BLaER1 (cell line): ENCODE measurements around the gene ABI2.
"Not testable (repeated sequence)": the region's sequence is repeated elsewhere in the genome, so short reads cannot be mapped to it uniquely, and the experiment has no call there.

Experiments
- H3K27ac ChIP-seq: shearing (Covaris generic); formaldehyde crosslinking; 2 replicates; pipeline ENCODE4 v1.8.1; 2022
- H3K27me3 ChIP-seq: shearing (Covaris generic); formaldehyde crosslinking; 2 replicates; pipeline ENCODE4 v1.8.1; 2022
- H3K36me3 ChIP-seq: shearing (Covaris generic); formaldehyde crosslinking; 2 replicates; pipeline ENCODE4 v1.8.1; 2022
- H3K4me1 ChIP-seq: shearing (Covaris generic); formaldehyde crosslinking; 2 replicates; pipeline ENCODE4 v1.8.1; 2022
- H3K4me2 ChIP-seq: shearing (Covaris generic); formaldehyde crosslinking; 2 replicates; pipeline ENCODE4 v1.8.1; 2022
- H3K4me3 ChIP-seq: shearing (Covaris generic); formaldehyde crosslinking; 2 replicates; pipeline ENCODE4 v1.8.1; 2022
- H3K9ac ChIP-seq: shearing (Covaris generic); formaldehyde crosslinking; 2 replicates; pipeline ENCODE4 v1.8.1; 2022
- H3K9me3 ChIP-seq: shearing (Covaris generic); formaldehyde crosslinking; 2 replicates; pipeline ENCODE4 v1.8.1; 2022
- H4K20me1 ChIP-seq: shearing (Covaris generic); formaldehyde crosslinking; 2 replicates; pipeline ENCODE4 v1.8.1; 2022
- Cebpa-rat ChIP-seq: shearing (Covaris generic); IDR thresholded peaks from 2 replicates; pipeline ENCODE4 v1.8.1; 2022

Gene ABI2

GRCh38 chr2:203379156-203379555, 51.0 kb downstream of the ABI2 start:
- Histone ChIP-seq H4K20me1 (peaks cover 5% of the 10 kb centered on the region; the same call in 1 of the 2 replicates), H3K4me2 (no peak overlapping the region), H3K4me3 (no peak overlapping the region), H3K9me3 (no peaks in the 10 kb centered on the region), H3K4me1 (no peaks in the 10 kb centered on the region), H3K9ac (no peak overlapping the region), H3K36me3 (peaks cover 22% of the 10 kb centered on the region), H3K27ac (no peak overlapping the region), H3K27me3 (no peaks in the 10 kb centered on the region)
- no peak for TF ChIP-seq Cebpa-rat

GRCh38 chr2:203383038-203383437, 54.8 kb downstream of the ABI2 start:
- Histone ChIP-seq H3K4me3 (no peak overlapping the region), H3K4me1 (no peaks in the 10 kb centered on the region), H3K9ac (no peak overlapping the region), H3K4me2 (no peak overlapping the region), H3K27ac (no peak overlapping the region), H3K9me3 (no peaks in the 10 kb centered on the region), H3K27me3 (no peaks in the 10 kb centered on the region), H4K20me1 (no peaks in the 10 kb centered on the region), H3K36me3 (peaks cover 27% of the 10 kb centered on the region)
- TF ChIP-seq Cebpa-rat = no peak

GRCh38 chr2:203388153-203388552, 60.0 kb downstream of the ABI2 start:
- H3K4me3 ChIP-seq, H4K20me1 ChIP-seq, H3K9me3 ChIP-seq, H3K27ac ChIP-seq, H3K4me1 ChIP-seq, H3K9ac ChIP-seq, H3K4me2 ChIP-seq, H3K27me3 ChIP-seq: not testable (repeated sequence)
- H3K36me3 ChIP-seq = peaks cover 39% of the 10 kb centered on the region

GRCh38 chr2:203394519-203395227, 66.5 kb downstream of the ABI2 start:
- no peaks in the 10 kb centered on the region for H4K20me1 ChIP-seq
- H3K4me1 ChIP-seq = no peaks in the 10 kb centered on the region
- H3K9ac ChIP-seq = no peak overlapping the region
- no peak overlapping the region for H3K4me3 ChIP-seq
- H3K4me2 ChIP-seq = no peak overlapping the region
- H3K27me3 ChIP-seq = no peaks in the 10 kb centered on the region
- H3K36me3 ChIP-seq = peaks cover 42% of the 10 kb centered on the region
- no peaks in the 10 kb centered on the region for H3K9me3 ChIP-seq
- H3K27ac ChIP-seq = no peak overlapping the region
- TF ChIP-seq Cebpa-rat = no peak

GRCh38 chr2:203395858-203396257, 67.7 kb downstream of the ABI2 start:
- H3K4me2 ChIP-seq = no peak overlapping the region
- H3K27ac ChIP-seq = no peak overlapping the region
- no peak for TF ChIP-seq Cebpa-rat
- no peaks in the 10 kb centered on the region for H3K4me1 ChIP-seq
- H3K27me3 ChIP-seq = no peaks in the 10 kb centered on the region
- H3K4me3 ChIP-seq = no peak overlapping the region
- H3K9me3 ChIP-seq = no peaks in the 10 kb centered on the region
- H3K9ac ChIP-seq = no peak overlapping the region
- no peaks in the 10 kb centered on the region for H4K20me1 ChIP-seq
- H3K36me3 ChIP-seq = peaks cover 34% of the 10 kb centered on the region

- peaks cover 34% of the 10 kb centered on the region for H3K36me3 ChIP-seq
- no peak overlapping the region for H3K27ac ChIP-seq
- H4K20me1 ChIP-seq = no peaks in the 10 kb centered on the region
Observed at GRCh38 chr2:203396667-203397066, 68.5 kb downstream of the ABI2 start.

GRCh38 chr2:203399031-203399430, 70.8 kb downstream of the ABI2 start:
- H3K27ac ChIP-seq = no peak overlapping the region
- no peak overlapping the region for H3K9ac ChIP-seq
- H4K20me1 ChIP-seq = no peaks in the 10 kb centered on the region
- H3K4me3 ChIP-seq = no peak overlapping the region
- H3K9me3 ChIP-seq = no peaks in the 10 kb centered on the region
- H3K27me3 ChIP-seq = no peaks in the 10 kb centered on the region
- TF ChIP-seq Cebpa-rat = no peak
- peaks cover 52% of the 10 kb centered on the region for H3K36me3 ChIP-seq
- H3K4me1 ChIP-seq = no peaks in the 10 kb centered on the region
- no peak overlapping the region for H3K4me2 ChIP-seq

More at GRCh38 chr2:203396667-203397066, 68.5 kb downstream of the ABI2 start:
- Histone ChIP-seq H3K9me3 (no peaks in the 10 kb centered on the region), H3K9ac (no peak overlapping the region), H3K4me1 (no peaks in the 10 kb centered on the region), H3K27me3 (no peaks in the 10 kb centered on the region), H3K4me3 (no peak overlapping the region), H3K4me2 (no peak overlapping the region)
- TF ChIP-seq Cebpa-rat = no peak

- Histone ChIP-seq H3K9ac (no peak overlapping the region), H3K4me1 (no peaks in the 10 kb centered on the region), H3K36me3 (peaks cover 55% of the 10 kb centered on the region), H3K4me2 (no peak overlapping the region), H3K27me3 (no peaks in the 10 kb centered on the region), H3K27ac (no peak overlapping the region), H3K4me3 (no peak overlapping the region), H4K20me1 (no peaks in the 10 kb centered on the region), H3K9me3 (no peaks in the 10 kb centered on the region)
- TF ChIP-seq Cebpa-rat = no peak
Observed at GRCh38 chr2:203400805-203401585, 72.8 kb downstream of the ABI2 start.

GRCh38 chr2:203404996-203405395, 76.8 kb downstream of the ABI2 start:
- Histone ChIP-seq H3K27me3 (no peaks in the 10 kb centered on the region), H3K36me3 (peaks cover 71% of the 10 kb centered on the region), H3K4me3 (no peak overlapping the region), H3K27ac (no peak overlapping the region), H3K4me2 (no peak overlapping the region), H4K20me1 (no peaks in the 10 kb centered on the region), H3K4me1 (no peaks in the 10 kb centered on the region), H3K9ac (no peak overlapping the region), H3K9me3 (no peaks in the 10 kb centered on the region)
- no peak for TF ChIP-seq Cebpa-rat

GRCh38 chr2:203407496-203407895, 79.3 kb downstream of the ABI2 start:
- no peaks in the 10 kb centered on the region for H3K9me3 ChIP-seq
- TF ChIP-seq Cebpa-rat = no peak
- H3K9ac ChIP-seq = no peak overlapping the region
- no peaks in the 10 kb centered on the region for H3K4me1 ChIP-seq
- no peaks in the 10 kb centered on the region for H4K20me1 ChIP-seq
- H3K27ac ChIP-seq = no peak overlapping the region
- H3K36me3 ChIP-seq = peaks cover 80% of the 10 kb centered on the region
- no peaks in the 10 kb centered on the region for H3K27me3 ChIP-seq
- no peak overlapping the region for H3K4me2 ChIP-seq
- no peak overlapping the region for H3K4me3 ChIP-seq
